ENCODE data around the gene AGPAT3.

The AGPAT3 gene

DNA sequence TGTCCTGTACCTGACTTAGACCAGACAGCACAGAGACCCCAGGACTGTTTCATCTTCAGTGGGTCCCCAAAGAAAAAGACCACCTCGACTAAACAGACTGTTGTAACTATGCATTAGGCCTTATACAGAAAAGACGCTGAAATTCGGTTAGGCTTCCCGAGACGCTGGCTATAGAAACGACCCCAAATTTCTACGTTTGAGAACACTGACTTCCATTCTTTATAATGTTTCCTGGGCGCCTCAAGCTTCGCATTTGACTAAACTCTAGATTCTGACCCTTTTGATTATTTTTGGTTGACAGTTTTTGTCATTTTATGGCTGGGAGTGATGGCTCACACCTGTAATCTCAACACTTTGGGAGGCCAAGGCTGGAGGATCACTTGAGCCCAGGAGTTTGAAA, 146.1 kb downstream of the AGPAT3 start:
- H3K4me3 ChIP-seq (ENCODE audit: low read depth, low read length), result peak overlapping the region; percentile 78
- ChIA-PET POLR2A (interaction anchor here (0.9 kb wide), 1 partner anchor 15 kb away, joined by 3 read pairs; no protein-coding TSS in a partner anchor), CTCF (interaction anchor here (0.8 to 1.3 kb wide), 3 partner anchors 34 to 222 kb away, joined by 3 to 6 read pairs (median 3); no protein-coding TSS in a partner anchor)
- DNase-seq (ENCODE audit: low read depth, low spot score), result no peak
- TF ChIP-seq, protein P1, sequence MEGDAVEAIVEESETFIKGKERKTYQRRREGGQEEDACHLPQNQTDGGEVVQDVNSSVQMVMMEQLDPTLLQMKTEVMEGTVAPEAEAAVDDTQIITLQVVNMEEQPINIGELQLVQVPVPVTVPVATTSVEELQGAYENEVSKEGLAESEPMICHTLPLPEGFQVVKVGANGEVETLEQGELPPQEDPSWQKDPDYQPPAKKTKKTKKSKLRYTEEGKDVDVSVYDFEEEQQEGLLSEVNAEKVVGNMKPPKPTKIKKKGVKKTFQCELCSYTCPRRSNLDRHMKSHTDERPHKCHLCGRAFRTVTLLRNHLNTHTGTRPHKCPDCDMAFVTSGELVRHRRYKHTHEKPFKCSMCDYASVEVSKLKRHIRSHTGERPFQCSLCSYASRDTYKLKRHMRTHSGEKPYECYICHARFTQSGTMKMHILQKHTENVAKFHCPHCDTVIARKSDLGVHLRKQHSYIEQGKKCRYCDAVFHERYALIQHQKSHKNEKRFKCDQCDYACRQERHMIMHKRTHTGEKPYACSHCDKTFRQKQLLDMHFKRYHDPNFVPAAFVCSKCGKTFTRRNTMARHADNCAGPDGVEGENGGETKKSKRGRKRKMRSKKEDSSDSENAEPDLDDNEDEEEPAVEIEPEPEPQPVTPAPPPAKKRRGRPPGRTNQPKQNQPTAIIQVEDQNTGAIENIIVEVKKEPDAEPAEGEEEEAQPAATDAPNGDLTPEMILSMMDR (IDR thresholded peaks at IDR 0.05; ENCODE audit: insufficient read depth, low read length, missing control alignments), result no peak

DNA sequence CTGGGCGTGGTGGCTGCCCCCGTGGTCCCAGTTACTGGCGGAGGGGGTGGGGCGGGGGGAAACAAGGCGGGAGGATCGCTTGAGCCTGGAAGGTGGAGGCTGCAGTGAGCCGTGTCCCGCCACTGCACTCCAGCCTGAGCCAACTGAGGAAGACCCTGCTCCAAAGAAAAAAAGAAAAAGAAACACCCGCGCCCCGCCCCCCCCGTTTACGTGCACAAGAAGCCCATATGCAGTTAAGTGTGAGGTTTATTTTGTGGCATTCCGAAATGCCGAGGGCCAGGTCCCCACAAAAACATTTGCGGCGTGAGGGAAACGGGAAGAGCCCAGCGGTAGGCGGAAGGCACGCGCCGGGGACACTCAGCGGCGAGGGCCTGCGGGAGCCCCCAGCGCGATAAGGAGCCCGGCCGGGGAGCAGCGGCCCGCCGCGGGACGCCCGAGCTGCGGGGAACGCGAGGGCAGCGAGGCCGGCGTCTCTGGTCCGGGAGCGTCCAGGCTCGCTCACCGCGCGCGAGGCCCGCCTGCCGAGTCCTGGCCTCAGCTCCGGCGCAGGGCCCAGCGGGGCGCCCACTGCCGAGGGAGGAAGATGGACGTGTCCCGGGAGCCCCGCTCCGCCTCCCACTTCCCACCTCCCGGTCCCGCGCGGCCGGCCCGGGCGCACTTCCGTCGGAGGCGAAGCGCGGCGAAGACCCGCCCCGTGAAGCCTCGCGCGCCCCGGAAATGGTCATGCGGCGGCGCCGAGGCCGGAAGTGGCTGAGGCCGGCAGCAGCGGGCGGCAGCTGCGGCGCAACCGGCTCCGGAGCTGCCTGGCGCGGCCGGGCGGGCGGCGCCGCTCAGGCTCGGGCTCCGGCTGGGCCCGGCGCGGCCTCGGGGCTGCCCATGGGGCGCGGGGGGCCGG, 146.8 kb downstream of the AGPAT3 start, which contains the start of gene TRAPPC10:
Gene TRAPPC10 (plus strand): TSS at position 731 of the 895 bp plus-strand sequence. CDS start 185 bp downstream, outside the sequence.
- POLR2A ChIA-PET, result interaction anchor here (0.9 to 1.0 kb wide), 2 partner anchors 8 to 15 kb away, joined by 3 read pairs; no protein-coding TSS in a partner anchor
- DNase-seq (ENCODE audit: low read depth, low spot score), result no peak
- TF ChIP-seq, protein P1 (IDR thresholded peaks at IDR 0.05; ENCODE audit: insufficient read depth, low read length, missing control alignments), result no peak
- H3K4me3 ChIP-seq (ENCODE audit: low read depth, low read length), result peak within 1 kb of the TSS; percentile 78
- CTCF ChIA-PET, result interaction anchor here (0.8 to 1.0 kb wide), 3 partner anchors 11 to 36 kb away, joined by 3 read pairs; no protein-coding TSS in a partner anchor

DNA sequence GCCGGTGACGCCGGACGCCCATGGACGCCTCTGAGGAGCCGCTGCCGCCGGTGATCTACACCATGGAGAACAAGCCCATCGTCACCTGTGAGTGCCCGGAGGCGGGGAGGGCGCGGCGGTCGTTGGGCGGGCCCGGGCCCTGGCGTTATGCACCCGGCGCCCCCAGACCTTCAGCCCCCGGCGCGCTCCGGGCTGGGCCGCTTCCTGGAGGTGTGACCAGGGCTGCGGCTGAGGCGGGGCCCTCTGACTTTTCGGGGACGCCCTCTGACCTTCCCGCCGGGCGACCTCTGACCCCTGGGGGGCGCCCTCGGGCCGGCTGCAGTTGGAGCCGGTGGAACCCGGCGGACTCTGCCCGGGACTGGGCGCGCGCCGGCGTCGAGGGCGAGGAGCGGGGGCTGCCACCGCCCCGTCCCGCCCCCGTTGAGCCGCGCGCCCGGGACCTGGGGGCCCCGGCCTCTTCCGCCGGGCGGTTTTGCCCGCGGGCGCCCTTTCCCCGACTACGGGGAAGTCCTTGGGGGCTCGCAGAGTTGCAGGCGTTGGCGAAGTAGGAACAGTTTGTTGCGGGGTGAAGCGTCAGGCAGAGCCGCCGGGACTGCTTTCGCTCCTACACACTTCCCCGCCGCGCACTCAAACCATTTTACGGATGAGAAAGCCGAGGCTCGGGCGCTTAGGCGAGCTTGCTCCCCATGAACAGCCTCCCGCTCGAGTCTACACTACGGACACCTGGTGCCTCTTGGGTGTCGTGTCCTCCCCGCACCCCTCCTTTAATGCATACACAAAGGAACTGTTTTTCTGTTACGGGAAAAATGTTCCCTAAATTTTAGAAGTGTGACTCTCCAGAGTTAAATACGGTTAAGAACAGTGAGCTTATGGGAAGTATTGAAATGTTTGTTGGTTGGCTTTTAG, 147.7 kb downstream of the AGPAT3 start:
- DNase-seq (ENCODE audit: low read depth, low spot score), result no peak
- TF ChIP-seq, protein P1 (IDR thresholded peaks at IDR 0.05; ENCODE audit: insufficient read depth, low read length, missing control alignments), result no peak
- H3K4me3 ChIP-seq (ENCODE audit: low read depth, low read length), result peak overlapping the region; percentile 78
- POLR2A ChIA-PET, result interaction anchor here (0.8 to 1.0 kb wide), 2 partner anchors 9 to 14 kb away, joined by 3 to 4 read pairs; no protein-coding TSS in a partner anchor
- CTCF ChIA-PET, result interaction anchor here (0.9 to 1.1 kb wide), 3 partner anchors 12 to 37 kb away, joined by 3 to 5 read pairs (median 3); no protein-coding TSS in a partner anchor

DNA sequence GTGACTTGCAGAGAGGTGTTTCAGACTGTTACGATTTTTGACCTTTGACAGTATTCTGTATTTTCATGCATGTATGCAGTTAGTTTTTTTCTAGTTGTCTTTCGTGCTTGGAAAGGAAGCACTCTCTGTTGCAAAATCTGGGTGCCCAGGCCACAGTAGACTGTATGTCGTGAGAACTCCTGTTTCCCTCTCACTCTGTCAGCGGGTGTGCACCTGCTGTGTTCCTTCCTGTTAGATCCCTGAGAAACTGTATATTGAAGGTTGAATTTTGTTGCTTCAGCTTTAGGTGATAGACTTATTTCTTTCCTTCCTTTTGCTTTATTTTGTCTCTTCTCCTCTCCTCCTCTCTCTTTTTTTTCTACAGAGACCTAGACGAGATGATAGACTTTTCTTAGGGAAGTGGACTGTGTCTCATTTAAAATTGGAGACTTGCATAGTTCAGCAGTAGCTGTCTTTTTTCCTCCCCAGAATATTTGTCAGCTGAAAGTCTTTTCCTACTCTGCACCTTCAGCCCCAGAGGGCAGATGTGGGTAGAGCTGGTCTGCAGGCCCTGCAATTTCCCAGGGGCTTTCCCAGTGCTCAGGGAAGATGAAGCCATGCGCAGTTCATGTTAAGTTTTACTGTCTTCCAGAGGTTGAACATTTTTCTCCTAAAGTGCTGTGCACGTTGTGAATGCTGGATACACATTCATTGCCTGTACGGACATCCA, 148.5 kb downstream of the AGPAT3 start:
- peak overlapping the region; percentile 78 for H3K4me3 ChIP-seq (ENCODE audit: low read depth, low read length)
- CTCF ChIA-PET, result interaction anchor here (1.1 kb wide), 1 partner anchor 38 kb away, joined by 5 read pairs; no protein-coding TSS in a partner anchor
- POLR2A ChIA-PET, result interaction anchor here (0.8 kb wide), 1 partner anchor 13 kb away, joined by 4 read pairs; no protein-coding TSS in a partner anchor
- TF ChIP-seq, protein P1 (IDR thresholded peaks at IDR 0.05; ENCODE audit: insufficient read depth, low read length, missing control alignments), result no peak
- no peak for DNase-seq (ENCODE audit: low read depth, low spot score)

DNA sequence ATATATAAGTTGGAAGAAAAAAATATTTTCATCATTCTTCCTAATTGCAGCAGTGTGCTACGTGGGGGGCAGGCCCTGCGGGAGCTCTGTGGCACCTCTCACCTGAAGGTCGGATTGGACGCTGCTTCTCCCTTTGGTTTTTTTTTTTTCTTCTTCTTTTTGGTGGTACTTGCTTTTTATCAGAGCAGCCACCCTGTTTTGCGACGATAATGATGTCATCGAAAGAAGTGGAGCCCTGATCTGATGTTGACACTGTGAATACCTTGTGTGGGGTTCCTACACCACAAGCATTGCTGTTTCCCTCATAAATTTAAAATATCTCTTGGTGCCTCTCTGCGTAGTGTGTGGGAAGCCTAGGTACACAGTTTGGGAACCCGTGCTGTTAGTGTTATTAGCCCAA, 152.6 kb downstream of the AGPAT3 start:
- ChIA-PET POLR2A (no interaction called here), CTCF (interaction anchor here (1.4 kb wide), 1 partner anchor 27 kb away, joined by 3 read pairs; no protein-coding TSS in a partner anchor)
- no peak for DNase-seq (ENCODE audit: low read depth, low spot score)
- TF ChIP-seq, protein P1 (IDR thresholded peaks at IDR 0.05; ENCODE audit: insufficient read depth, low read length, missing control alignments), result no peak
- H3K4me3 ChIP-seq (ENCODE audit: low read depth, low read length), result no peak overlapping the region
